GM21717 (cell line): ENCODE results near the gene DNAJA2.
"Not testable (repeated sequence)": the region's sequence is repeated elsewhere in the genome, so short reads cannot be mapped to it uniquely, and the experiment has no call there.

Experiments
- ATAC-seq: cut with Tn5 transposase; IDR thresholded peaks from one replicate; pipeline ENCODE4 v1.9.1; 2021; ENCODE audit warnings: mild to moderate bottlenecking, moderate library complexity; ENCODE audit not compliant: unreplicated experiment

The DNAJA2 gene

GRCh38 chr16:46973207-46973995 is at the start of gene DNAJA2:
TSS of gene DNAJA2 (minus strand) at chr16:46973674. CDS start at chr16:46973572, 102 bp downstream.
- ATAC-seq, result peak; percentile 80

- no peak for ATAC-seq
These were observed 46.1 kb upstream of the DNAJA2 start for GRCh38 chr16:47019568-47019967.

- ATAC-seq, result peak; percentile 99
These were observed 44.9 kb upstream of the DNAJA2 start for GRCh38 chr16:47018223-47018891.

- no peak for ATAC-seq
These were observed 44.2 kb upstream of the DNAJA2 start for GRCh38 chr16:47017636-47018035.

GRCh38 chr16:47016700-47017133 is 43.2 kb upstream of the DNAJA2 start:
- peak; percentile 46 for ATAC-seq

- no peak for ATAC-seq
These were observed 40.4 kb upstream of the DNAJA2 start for GRCh38 chr16:47013910-47014309.

GRCh38 chr16:47013172-47013571 is 39.7 kb upstream of the DNAJA2 start:
- no peak for ATAC-seq

- not testable (repeated sequence) for ATAC-seq
These were observed 37.3 kb upstream of the DNAJA2 start for GRCh38 chr16:47010812-47011211.

GRCh38 chr16:47008612-47009011 is 35.1 kb upstream of the DNAJA2 start:
- ATAC-seq, result no peak

- ATAC-seq, result no peak
These were observed 34.7 kb upstream of the DNAJA2 start for GRCh38 chr16:47008174-47008573.

- no peak for ATAC-seq
These were observed 31.2 kb upstream of the DNAJA2 start for GRCh38 chr16:47004652-47005051.

- not testable (repeated sequence) for ATAC-seq
These were observed 26.6 kb upstream of the DNAJA2 start for GRCh38 chr16:47000066-47000465.

- no peak for ATAC-seq
These were observed 24.4 kb upstream of the DNAJA2 start for GRCh38 chr16:46997844-46998243.

- no peak for ATAC-seq
These were observed 23.5 kb upstream of the DNAJA2 start for GRCh38 chr16:46996952-46997458.

GRCh38 chr16:46996391-46996790 is 22.9 kb upstream of the DNAJA2 start:
- ATAC-seq, result no peak

GRCh38 chr16:46991729-46992704 is 18.5 kb upstream of the DNAJA2 start:
- no peak for ATAC-seq

- ATAC-seq, result no peak
These were observed 13.4 kb upstream of the DNAJA2 start for GRCh38 chr16:46986896-46987295.

GRCh38 chr16:46986438-46986837 is 13.0 kb upstream of the DNAJA2 start:
- ATAC-seq, result no peak

GRCh38 chr16:46982335-46982734 is 8.9 kb upstream of the DNAJA2 start:
- no peak for ATAC-seq

GRCh38 chr16:46980926-46981325 is 7.5 kb upstream of the DNAJA2 start:
- no peak for ATAC-seq

GRCh38 chr16:46976550-46976949 is 3.1 kb upstream of the DNAJA2 start:
- ATAC-seq, result no peak
